AG10803 (cell line): ENCODE data around the gene SOS2.

Source experiments
- DNase-seq: peaks from one replicate; pipeline ENCODE4 v3.0.0; 2010; ENCODE audit warnings: low read depth
- H3K4me3 ChIP-seq: 2 replicates; pipeline ENCODE4 v1.5.1; 2011; ENCODE audit warnings: mild to moderate bottlenecking, low read length, control low read depth
- TF ChIP-seq, protein P1 (sequence below): conservative IDR thresholded peaks from 2 replicates; pipeline ENCODE4 v1.5.1; 2011; ENCODE audit warnings: mild to moderate bottlenecking, low read length, control low read depth, inconsistent platforms

Gene SOS2

DNA sequence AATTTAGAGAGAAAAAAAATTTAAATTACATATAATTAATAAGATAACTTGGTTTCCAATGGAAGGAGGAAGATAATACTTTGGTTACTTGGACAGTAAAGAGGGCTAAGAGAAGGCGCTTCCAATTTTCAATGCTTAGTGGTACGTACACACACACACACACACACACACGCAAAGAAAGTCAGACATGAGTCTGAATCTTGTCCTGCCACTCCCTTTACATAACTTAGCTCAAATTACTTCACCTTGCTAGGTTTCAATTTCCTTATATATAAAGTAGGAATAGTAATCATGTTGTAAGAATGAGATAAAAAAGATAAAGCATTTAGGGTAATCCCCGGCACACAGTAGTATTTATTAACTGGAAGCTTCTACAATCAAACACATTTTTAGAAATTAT lies 75.3 kb downstream of the SOS2 start:
- TF ChIP-seq, protein P1, sequence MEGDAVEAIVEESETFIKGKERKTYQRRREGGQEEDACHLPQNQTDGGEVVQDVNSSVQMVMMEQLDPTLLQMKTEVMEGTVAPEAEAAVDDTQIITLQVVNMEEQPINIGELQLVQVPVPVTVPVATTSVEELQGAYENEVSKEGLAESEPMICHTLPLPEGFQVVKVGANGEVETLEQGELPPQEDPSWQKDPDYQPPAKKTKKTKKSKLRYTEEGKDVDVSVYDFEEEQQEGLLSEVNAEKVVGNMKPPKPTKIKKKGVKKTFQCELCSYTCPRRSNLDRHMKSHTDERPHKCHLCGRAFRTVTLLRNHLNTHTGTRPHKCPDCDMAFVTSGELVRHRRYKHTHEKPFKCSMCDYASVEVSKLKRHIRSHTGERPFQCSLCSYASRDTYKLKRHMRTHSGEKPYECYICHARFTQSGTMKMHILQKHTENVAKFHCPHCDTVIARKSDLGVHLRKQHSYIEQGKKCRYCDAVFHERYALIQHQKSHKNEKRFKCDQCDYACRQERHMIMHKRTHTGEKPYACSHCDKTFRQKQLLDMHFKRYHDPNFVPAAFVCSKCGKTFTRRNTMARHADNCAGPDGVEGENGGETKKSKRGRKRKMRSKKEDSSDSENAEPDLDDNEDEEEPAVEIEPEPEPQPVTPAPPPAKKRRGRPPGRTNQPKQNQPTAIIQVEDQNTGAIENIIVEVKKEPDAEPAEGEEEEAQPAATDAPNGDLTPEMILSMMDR = no peak
- no peak for DNase-seq
- H3K4me3 ChIP-seq = no peak overlapping the region

DNA sequence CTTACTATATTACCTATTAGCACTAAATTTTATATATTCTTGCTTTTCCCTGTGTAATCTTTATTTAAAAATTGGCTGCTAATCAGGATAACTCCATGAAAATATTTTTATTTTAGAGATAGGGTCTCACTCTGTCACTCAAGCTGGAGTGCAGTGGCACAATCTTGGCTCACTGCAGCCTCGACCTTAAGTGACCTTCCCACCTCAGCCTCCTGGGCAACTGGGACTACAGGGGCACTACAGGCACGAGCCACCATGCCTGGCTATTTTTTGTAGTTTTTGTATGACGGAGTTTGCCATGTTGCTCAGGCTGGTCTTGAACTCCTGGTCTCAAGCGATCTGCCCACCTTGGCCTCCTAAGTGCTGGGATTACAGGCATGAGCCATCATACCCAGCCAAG lies 82.6 kb downstream of the SOS2 start:
- TF ChIP-seq, protein P1 = no peak
- H3K4me3 ChIP-seq = no peak overlapping the region
- DNase-seq = no peak

DNA sequence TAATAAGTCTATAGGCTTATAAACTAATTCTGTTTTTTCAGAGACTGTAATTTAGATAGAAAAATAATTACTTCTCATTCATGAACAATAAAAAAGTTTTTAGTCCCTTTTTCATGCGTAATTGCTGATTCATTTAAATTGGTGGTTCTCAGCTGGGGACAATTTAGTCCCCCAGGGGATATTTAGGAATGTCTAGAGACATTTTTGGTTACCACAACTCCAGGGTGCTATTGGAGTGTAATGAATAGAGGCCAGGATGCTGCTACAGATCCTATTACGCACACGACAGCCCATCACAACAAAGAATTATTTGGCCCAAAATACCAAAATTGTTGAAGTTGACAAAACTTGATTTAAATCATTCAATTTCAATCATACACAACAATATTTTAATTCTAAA lies 92.2 kb downstream of the SOS2 start:
- TF ChIP-seq, protein P1 = no peak
- peak; percentile 20 for DNase-seq
- H3K4me3 ChIP-seq = no peak overlapping the region

DNA sequence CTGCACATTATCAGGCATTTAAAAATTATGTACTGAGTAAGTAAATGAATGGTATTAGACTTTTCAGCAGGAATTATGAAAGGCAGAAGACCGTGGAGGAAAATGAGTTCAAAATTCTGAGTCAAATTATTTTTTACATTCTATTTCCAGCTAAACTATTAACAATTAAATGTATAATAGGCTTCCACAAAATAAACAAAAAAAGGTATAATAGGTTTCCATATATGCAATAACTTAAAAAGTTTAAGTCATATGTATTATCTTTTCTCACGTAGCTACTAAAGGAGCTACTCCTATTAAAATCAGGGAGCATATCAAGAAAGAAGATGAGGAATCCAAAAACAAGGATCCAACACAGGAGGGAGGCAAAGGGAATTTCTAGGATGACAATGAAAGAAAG lies 103.6 kb downstream of the SOS2 start:
- H3K4me3 ChIP-seq = no peak overlapping the region
- TF ChIP-seq, protein P1 = no peak
- DNase-seq = no peak

DNA sequence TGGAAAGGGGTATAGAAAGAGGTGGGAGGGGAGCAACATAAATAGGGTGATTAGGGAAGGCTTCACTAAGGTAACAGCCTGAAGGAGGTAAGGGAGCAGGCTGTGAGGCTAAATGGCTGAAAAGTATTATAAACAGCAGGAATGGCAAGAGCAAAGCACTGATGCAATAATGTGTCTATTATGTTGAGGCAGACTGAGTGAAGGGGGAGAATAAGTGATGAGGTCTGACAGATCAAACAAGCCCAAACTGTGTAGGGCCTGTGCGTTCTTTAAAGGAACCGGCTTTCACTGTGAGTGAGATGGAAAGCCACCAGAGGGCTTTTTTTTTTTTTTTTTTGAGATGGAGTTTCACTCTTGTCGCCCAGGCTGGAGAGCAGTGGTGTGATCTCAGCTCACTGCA lies 108.3 kb downstream of the SOS2 start:
- TF ChIP-seq, protein P1 = no peak
- no peak overlapping the region for H3K4me3 ChIP-seq
- DNase-seq = no peak

DNA sequence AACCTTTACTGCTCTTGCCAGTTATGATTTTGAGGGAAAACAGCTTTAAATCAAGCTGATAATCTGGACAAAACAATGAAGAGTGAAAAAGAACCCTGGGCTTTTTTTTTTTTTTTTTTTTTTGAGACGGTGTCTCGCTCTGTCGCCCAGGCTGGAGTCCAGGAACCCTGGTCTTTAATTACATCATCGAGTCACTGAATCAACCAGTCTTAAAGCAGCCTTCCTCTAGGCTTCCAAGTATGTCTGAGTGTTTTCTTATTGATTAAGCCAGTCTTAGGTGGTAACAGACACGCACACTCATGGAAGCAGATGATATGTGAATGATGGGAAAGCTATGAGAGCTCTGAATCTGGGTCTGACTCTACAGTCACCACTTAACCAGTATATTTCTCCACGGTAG lies 109.1 kb downstream of the SOS2 start:
- no peak for DNase-seq
- TF ChIP-seq, protein P1 = no peak
- no peak overlapping the region for H3K4me3 ChIP-seq

DNA sequence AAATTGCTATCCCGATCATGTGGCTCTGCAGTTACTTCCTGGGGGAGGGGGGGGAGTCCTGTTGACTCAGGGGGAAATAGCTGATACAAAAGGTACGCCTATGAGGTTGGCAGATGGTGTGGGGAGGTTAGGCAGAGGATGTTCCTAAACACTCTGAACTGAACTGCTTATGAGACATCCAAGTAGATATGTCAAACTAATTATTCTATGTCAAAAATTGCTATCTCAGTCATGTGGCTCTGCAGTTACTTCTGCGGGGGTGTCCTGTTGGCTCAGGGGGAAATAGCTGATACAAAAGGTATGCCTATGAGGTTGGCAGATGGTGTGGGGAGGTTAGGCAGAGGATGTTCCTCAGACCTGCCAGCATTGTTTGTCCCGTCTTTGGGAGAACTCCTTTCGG lies 109.9 kb downstream of the SOS2 start:
- DNase-seq = no peak
- no peak overlapping the region for H3K4me3 ChIP-seq
- TF ChIP-seq, protein P1 = no peak
